NCI-H2081 (cell line): Measurements from ENCODE around the gene FCRL5.

Experiments used
- DNase-seq, 2 experiments: peaks; one replicate each; lab custom pipeline; 2025; lab: John Stamatoyannopoulos, UW

FCRL5 gene

GRCh38 chr1:157523774-157524493 is 28.4 kb downstream of the FCRL5 start:
- no peak for DNase-seq

GRCh38 chr1:157521056-157521455 is 31.3 kb downstream of the FCRL5 start:
- no peak for DNase-seq

- no peak for DNase-seq
These were observed 31.9 kb downstream of the FCRL5 start for GRCh38 chr1:157520386-157520935.

GRCh38 chr1:157519451-157519850 is 32.9 kb downstream of the FCRL5 start:
- no peak for DNase-seq

- no peak for DNase-seq
These were observed 35.3 kb downstream of the FCRL5 start for GRCh38 chr1:157517016-157517415.

- no peak for DNase-seq
These were observed 36.6 kb downstream of the FCRL5 start for GRCh38 chr1:157515709-157516108.

GRCh38 chr1:157515141-157515540 is 37.2 kb downstream of the FCRL5 start:
- DNase-seq, result no peak

GRCh38 chr1:157512036-157512969 is 40.0 kb downstream of the FCRL5 start:
- no peak for DNase-seq

- no peak for DNase-seq
These were observed 42.6 kb downstream of the FCRL5 start for GRCh38 chr1:157509546-157510232.

GRCh38 chr1:157505481-157506272 is 46.6 kb downstream of the FCRL5 start:
- DNase-seq, result peak; percentile 51 to 65

- no peak for DNase-seq
These were observed 47.7 kb downstream of the FCRL5 start for GRCh38 chr1:157504646-157505045.

- no peak for DNase-seq
These were observed 52.8 kb downstream of the FCRL5 start for GRCh38 chr1:157499521-157499920.

- DNase-seq, result no peak
These were observed 53.6 kb downstream of the FCRL5 start for GRCh38 chr1:157498736-157499090.

- no peak for DNase-seq
These were observed 54.2 kb downstream of the FCRL5 start for GRCh38 chr1:157497987-157498735.

- no peak for DNase-seq
These were observed 55.0 kb downstream of the FCRL5 start for GRCh38 chr1:157497284-157497683.

- DNase-seq, result peak; percentile 57 to 73
These were observed 56.2 kb downstream of the FCRL5 start for GRCh38 chr1:157496121-157496526.

GRCh38 chr1:157495285-157495684 is 57.0 kb downstream of the FCRL5 start:
- no peak for DNase-seq

- no peak for DNase-seq
These were observed 58.2 kb downstream of the FCRL5 start for GRCh38 chr1:157494093-157494492.

- DNase-seq, result peak; percentile 50 to 70
These were observed 61.7 kb downstream of the FCRL5 start for GRCh38 chr1:157490467-157491165.

GRCh38 chr1:157488156-157488555 is 64.2 kb downstream of the FCRL5 start:
- no peak for DNase-seq
